ENCODE data around the gene DOK7.

- TF ChIP-seq CTCF (IDR thresholded peaks at IDR 0.05), result no peak
- TF ChIP-seq POLR2A (IDR thresholded peaks at IDR 0.05), result no peak
Observed at GRCh38 chr4:3483471-3483921, 20.4 kb downstream of the DOK7 start.

Data from testis (tissue), 2 donors.